Endothelial cell of umbilical vein (primary cell): ENCODE measurements around the gene LBR.

ENCODE experiments used
- POLR2AphosphoS5 ChIP-seq: IDR thresholded peaks from 2 replicates; pipeline ENCODE4 v1.6.1; 2012; ENCODE audit warnings: low read depth, mild to moderate bottlenecking, control low read depth, low read length, moderate library complexity; ENCODE audit not compliant: insufficient read depth
- TF ChIP-seq, protein P1 (sequence below), 2 donors: IDR thresholded peaks; 1 replicate in 1 of 2; 2 replicates in 1 of 2; pipeline ENCODE4 v1.5.1; 2011; ENCODE audit warnings: low read length in 2 of 2, mild to moderate bottlenecking in 2 of 2, moderate library complexity in 2 of 2, control low read depth in 1 of 2, inconsistent platforms in 1 of 2, low read depth in 1 of 2; ENCODE audit not compliant: insufficient read depth in 1 of 2; ENCODE audit errors: extremely low read depth in 1 of 2

GRCh38 chr1:225461533-225462428 lies 33.9 kb upstream of the LBR start:
- no peak for TF ChIP-seq POLR2AphosphoS5
- TF ChIP-seq, protein P1, sequence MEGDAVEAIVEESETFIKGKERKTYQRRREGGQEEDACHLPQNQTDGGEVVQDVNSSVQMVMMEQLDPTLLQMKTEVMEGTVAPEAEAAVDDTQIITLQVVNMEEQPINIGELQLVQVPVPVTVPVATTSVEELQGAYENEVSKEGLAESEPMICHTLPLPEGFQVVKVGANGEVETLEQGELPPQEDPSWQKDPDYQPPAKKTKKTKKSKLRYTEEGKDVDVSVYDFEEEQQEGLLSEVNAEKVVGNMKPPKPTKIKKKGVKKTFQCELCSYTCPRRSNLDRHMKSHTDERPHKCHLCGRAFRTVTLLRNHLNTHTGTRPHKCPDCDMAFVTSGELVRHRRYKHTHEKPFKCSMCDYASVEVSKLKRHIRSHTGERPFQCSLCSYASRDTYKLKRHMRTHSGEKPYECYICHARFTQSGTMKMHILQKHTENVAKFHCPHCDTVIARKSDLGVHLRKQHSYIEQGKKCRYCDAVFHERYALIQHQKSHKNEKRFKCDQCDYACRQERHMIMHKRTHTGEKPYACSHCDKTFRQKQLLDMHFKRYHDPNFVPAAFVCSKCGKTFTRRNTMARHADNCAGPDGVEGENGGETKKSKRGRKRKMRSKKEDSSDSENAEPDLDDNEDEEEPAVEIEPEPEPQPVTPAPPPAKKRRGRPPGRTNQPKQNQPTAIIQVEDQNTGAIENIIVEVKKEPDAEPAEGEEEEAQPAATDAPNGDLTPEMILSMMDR (IDR thresholded peaks at IDR 0.05; ENCODE audit: extremely low read depth in 1 of 2, insufficient read depth in 1 of 2, low read depth in 1 of 2, low read length in 2 of 2) = no peak
